Keratinocyte (primary cell): ENCODE data around the gene IFNL1.

Experiments
- CTCF ChIP-seq, 3 experiments: IDR thresholded peaks in 1 of 3; conservative IDR thresholded peaks in 1 of 3; optimal IDR thresholded peaks in 1 of 3; 2 replicates in 2 of 3; 3 replicates in 1 of 3; pipeline versions ENCODE3 to v1.5.1; 2011; ENCODE audit warnings: low read length in 3 of 3, mild to moderate bottlenecking in 3 of 3, moderate library complexity in 2 of 3, control low read depth in 1 of 3, inconsistent platforms in 1 of 3; ENCODE audit not compliant: insufficient read depth in 2 of 3; ENCODE audit errors: extremely low read depth in 1 of 3
- EZH2 ChIP-seq: IDR thresholded peaks from one replicate; pipeline ENCODE4 v1.6.1; 2012; ENCODE audit warnings: inconsistent platforms, mild to moderate bottlenecking, low read length, moderate library complexity

GRCh38 chr19:39332293-39332692 is 36.1 kb downstream of the IFNL1 start:
- no peak for TF ChIP-seq CTCF (optimal IDR thresholded peaks at IDR 0.05 in 1 of 3, IDR thresholded peaks at IDR 0.05 in 1 of 3, conservative IDR thresholded peaks at IDR 0.05 in 1 of 3; ENCODE audit: extremely low read depth in 1 of 3, insufficient read depth in 2 of 3, low read length in 3 of 3)
- TF ChIP-seq EZH2 = no peak
